Thymus (tissue), 11 donors: Measurements from ENCODE around the gene FLYWCH2. TPM values are rescaled to one million over a fixed set of nuclear protein-coding genes. Genes with fewer than 3 reads are reported as not detected.
A peak's percentile ranks its signal among the peaks of the same experiment; 100 is the strongest.

ENCODE experiments used
- DNase-seq, 9 donors: peaks; one replicate each; pipeline ENCODE4 v3.0.0-alpha.2; 2013; ENCODE audit warnings: low spot score in 9 of 9, low read depth in 6 of 9, missing footprints in 1 of 9
- H3K27ac ChIP-seq, 2 donors: one replicate each; pipeline ENCODE4 v1.5.1; 2013; ENCODE audit warnings: control low read depth in 1 of 2, low read depth in 1 of 2, low read length in 1 of 2, mild to moderate bottlenecking in 1 of 2, moderate library complexity in 1 of 2
- H3K27me3 ChIP-seq, 2 donors: one replicate each; pipeline ENCODE4 v1.5.1; 2013; ENCODE audit warnings: low read length in 1 of 2; ENCODE audit not compliant: control insufficient read depth in 2 of 2, insufficient read depth in 1 of 2
- H3K36me3 ChIP-seq, 2 donors: one replicate each; pipeline ENCODE4 v1.5.1; 2013; ENCODE audit warnings: low read length in 1 of 2, mild to moderate bottlenecking in 1 of 2, moderate library complexity in 1 of 2; ENCODE audit not compliant: control insufficient read depth in 2 of 2, insufficient read depth in 2 of 2
- H3K4me1 ChIP-seq, 2 donors: one replicate each; pipeline ENCODE4 v1.5.1; 2013; ENCODE audit warnings: low read length in 2 of 2; ENCODE audit not compliant: control insufficient read depth in 2 of 2, insufficient read depth in 2 of 2
- H3K4me3 ChIP-seq, 2 donors: one replicate each; pipeline ENCODE4 v1.5.1; 2013; ENCODE audit warnings: low read length in 2 of 2, control low read depth in 1 of 2, mild to moderate bottlenecking in 1 of 2
- H3K9me3 ChIP-seq, 2 donors: one replicate each; pipeline ENCODE4 v1.5.1; 2013; ENCODE audit warnings: low read length in 1 of 2, mild to moderate bottlenecking in 1 of 2; ENCODE audit not compliant: control insufficient read depth in 2 of 2, insufficient read depth in 1 of 2
- WGBS: extraction: QIAGEN DNeasy Blood & Tissue Kit; methylation state at CpG from one replicate; pipeline ENCODE4 v1.1.7; 2013; 5-methylcytosine and 5-hydroxymethylcytosine counted together
- polyA plus RNA-seq: library from polyadenylated mRNA; stranded (reverse); fragments of 200-250 nt; gene quantifications from one replicate; pipeline ENCODE4 v1.2.3, GENCODE V29; 2013
- total RNA-seq: library from RNA; stranded (reverse); fragments of 120-200 nt; gene quantifications from one replicate; pipeline ENCODE4 v1.2.4, GENCODE V29; 2013
- donor health status: healthy.

Gene FLYWCH2
- total and polyA plus RNA-seq, 2 donors: 34.5 to 37.4 TPM

- H3K36me3 ChIP-seq: no peaks in the 10 kb centered on the region
- peaks cover 15 to 55% of the 10 kb centered on the region in 2 donors for H3K27me3 ChIP-seq
- peak overlapping the region in 1 of 2 donors; percentile 21 for H3K27ac ChIP-seq
- H3K4me1 ChIP-seq: no peaks in the 10 kb centered on the region
- 17% methylated on average over 23 of the region's 23 CpGs for WGBS
- no peak for DNase-seq
- H3K4me3 ChIP-seq: no peak overlapping the region
- H3K9me3 ChIP-seq: peaks cover 0 to 19% of the 10 kb centered on the region in 2 donors
These were observed 24.6 kb upstream of the FLYWCH2 start for GRCh38 chr16:2858245-2859025.

GRCh38 chr16:2859686-2860265, 23.2 kb upstream of the FLYWCH2 start:
- DNase-seq: no peak
- no peak overlapping the region for H3K27ac ChIP-seq
- peaks cover 0 to 12% of the 10 kb centered on the region in 2 donors for H3K9me3 ChIP-seq
- H3K36me3 ChIP-seq: no peaks in the 10 kb centered on the region
- H3K27me3 ChIP-seq: peaks cover 18 to 59% of the 10 kb centered on the region in 2 donors
- no peak overlapping the region for H3K4me3 ChIP-seq
- 86% methylated on average over 10 of the region's 10 CpGs for WGBS
- no peaks in the 10 kb centered on the region for H3K4me1 ChIP-seq

GRCh38 chr16:2860826-2861567, 22.0 kb upstream of the FLYWCH2 start:
- peaks cover 18 to 64% of the 10 kb centered on the region in 2 donors for H3K27me3 ChIP-seq
- no peak overlapping the region for H3K4me3 ChIP-seq
- WGBS: 76% methylated on average over 8 of the region's 8 CpGs
- no peaks in the 10 kb centered on the region for H3K4me1 ChIP-seq
- no peaks in the 10 kb centered on the region for H3K36me3 ChIP-seq
- DNase-seq: no peak
- no peak overlapping the region for H3K27ac ChIP-seq
- H3K9me3 ChIP-seq: peaks cover 0 to 8% of the 10 kb centered on the region in 2 donors

GRCh38 chr16:2865651-2866050, 17.4 kb upstream of the FLYWCH2 start:
- peaks cover 0 to 11% of the 10 kb centered on the region in 2 donors for H3K9me3 ChIP-seq
- peaks cover 6 to 41% of the 10 kb centered on the region in 2 donors for H3K27me3 ChIP-seq
- peaks cover 6 to 11% of the 10 kb centered on the region in 2 donors for H3K4me1 ChIP-seq
- no peaks in the 10 kb centered on the region for H3K36me3 ChIP-seq
- WGBS: 93% methylated on average over 4 of the region's 4 CpGs
- no peak overlapping the region for H3K4me3 ChIP-seq
- DNase-seq: no peak
- no peak overlapping the region for H3K27ac ChIP-seq

- Histone ChIP-seq H3K4me1 (peaks cover 6 to 11% of the 10 kb centered on the region in 2 donors), H3K36me3 (no peaks in the 10 kb centered on the region), H3K27me3 (peaks cover 6 to 35% of the 10 kb centered on the region in 2 donors), H3K4me3 (no peak overlapping the region), H3K27ac (no peak overlapping the region), H3K9me3 (peaks cover 0 to 6% of the 10 kb centered on the region in 2 donors)
- WGBS: 84% methylated on average over 4 of the region's 4 CpGs
- no peak for DNase-seq
These were observed 16.6 kb upstream of the FLYWCH2 start for GRCh38 chr16:2866431-2866830.

GRCh38 chr16:2867661-2867986, 15.4 kb upstream of the FLYWCH2 start:
- peaks cover 0 to 6% of the 10 kb centered on the region in 2 donors for H3K9me3 ChIP-seq
- H3K36me3 ChIP-seq: no peaks in the 10 kb centered on the region
- H3K4me3 ChIP-seq: peak overlapping the region; percentile 63 to 64
- peaks cover 6 to 40% of the 10 kb centered on the region in 2 donors for H3K27me3 ChIP-seq
- DNase-seq: no peak
- H3K4me1 ChIP-seq: peaks cover 6 to 11% of the 10 kb centered on the region in 2 donors
- H3K27ac ChIP-seq: peak overlapping the region in 1 of 2 donors; percentile 74
- 67% methylated on average over 8 of the region's 8 CpGs for WGBS

- H3K4me1 ChIP-seq: peaks cover 6 to 11% of the 10 kb centered on the region in 2 donors
- peak overlapping the region; percentile 74 to 75 for H3K27ac ChIP-seq
- DNase-seq: peak; percentile 57 to 87 (median 76)
- peaks cover 0 to 6% of the 10 kb centered on the region in 2 donors for H3K9me3 ChIP-seq
- H3K27me3 ChIP-seq: peaks cover 6 to 40% of the 10 kb centered on the region in 2 donors
- under 1% methylated on average over 45 of the region's 45 CpGs for WGBS
- H3K4me3 ChIP-seq: peak overlapping the region; percentile 63 to 64
- no peaks in the 10 kb centered on the region for H3K36me3 ChIP-seq
These were observed 14.8 kb upstream of the FLYWCH2 start for GRCh38 chr16:2867987-2868789.

- DNase-seq: no peak
- Histone ChIP-seq H3K27ac (no peak overlapping the region), H3K9me3 (peaks cover 0 to 6% of the 10 kb centered on the region in 2 donors), H3K4me3 (no peak overlapping the region), H3K36me3 (no peaks in the 10 kb centered on the region), H3K4me1 (peaks cover 6 to 14% of the 10 kb centered on the region in 2 donors), H3K27me3 (peaks cover 2 to 39% of the 10 kb centered on the region in 2 donors)
- 94% methylated on average over 6 of the region's 6 CpGs for WGBS
These were observed 11.1 kb upstream of the FLYWCH2 start for GRCh38 chr16:2871926-2872325.
